HCT116 (cell line): ENCODE measurements around the gene SEMA4A. TPM values are rescaled to one million over a fixed set of nuclear protein-coding genes. Genes with fewer than 3 reads are reported as not detected.

Experiments
- ATAC-seq: fragments of 200-7000 bp; cut with Tn5 transposase; 2 replicates; pipeline ENCODE4 v1.9.1; 2020; ENCODE audit warnings: mild to moderate bottlenecking, moderate library complexity
- BruUV-seq: library from RNA; stranded (reverse); fragments of 400-500 nt; replicated peaks from 2 replicates; lab custom pipeline; 2021; lab: Mats Ljungman, UMichigan
- CTCF ChIA-PET: fragments of 300-600 bp; sonication (Branson Sonifier 250); formaldehyde crosslinking; loops from one replicate; lab custom pipeline; 2021; ENCODE audit warnings: antibody characterized with exemption; lab: Charles Lee
- POLR2A ChIA-PET: fragments of 300-600, 350-600 bp; sonication (Branson Sonifier 250); formaldehyde crosslinking; loops from one replicate; lab custom pipeline; 2021; ENCODE audit warnings: antibody characterized with exemption; lab: Charles Lee
- RAD21 ChIA-PET, 2 experiments: fragments of 300-600 bp; sonication (Branson Sonifier 250); formaldehyde crosslinking; loops; one replicate each; lab custom pipeline; 2023; ENCODE audit warnings: low total read pairs in 2 of 2; ENCODE audit not compliant: uncharacterized antibody in 2 of 2, unreplicated experiment in 2 of 2, low non-redundant PET in 1 of 2; lab: Charles Lee
- DNase-seq: peaks from one replicate; pipeline ENCODE4 v3.0.0-alpha.2; 2010; ENCODE audit warnings: low read depth, low spot score
- H2AFZ ChIP-seq: fragments of 200-600 bp; shearing (Covaris generic), sonication (generic); 2 replicates; pipeline ENCODE4 v1.6.1; 2017; ENCODE audit warnings: low read depth, mixed run types, mixed read lengths, antibody characterized with exemption, low read length; ENCODE audit not compliant: poor library complexity, severe bottlenecking
- H3K27ac ChIP-seq: 2 replicates; pipeline ENCODE4 v1.5.1; 2012; ENCODE audit warnings: low read depth, low read length
- H3K27me3 ChIP-seq: fragments of 200-600 bp; sonication (generic); 2 replicates; pipeline ENCODE4 v1.6.1; 2016; ENCODE audit warnings: mixed run types, low read length, mixed read lengths; ENCODE audit not compliant: insufficient read depth
- H3K36me3 ChIP-seq, 2 experiments: fragments of 200-500 bp in 1 of 2; fragments of 200-600 bp in 1 of 2; sonication (Bioruptor generic) in 1 of 2; sonication (generic) in 1 of 2; 2 replicates each; pipeline versions ENCODE4 v1.5.1 to v1.6.1; 2014 to 2016; ENCODE audit warnings: low read length in 2 of 2, inconsistent platforms in 1 of 2, mixed read lengths in 1 of 2, mixed run types in 1 of 2; ENCODE audit not compliant: insufficient read depth in 2 of 2, control insufficient read depth in 1 of 2
- H3K4me1 ChIP-seq, 2 experiments: fragments of 200-600 bp in 1 of 2; sonication (generic) in 1 of 2; 2 replicates each; pipeline versions ENCODE4 v1.5.1 to v1.6.1; 2012 to 2017; ENCODE audit warnings: low read length in 2 of 2, inconsistent platforms in 1 of 2, mild to moderate bottlenecking in 1 of 2, mixed read lengths in 1 of 2, mixed run types in 1 of 2, moderate library complexity in 1 of 2; ENCODE audit not compliant: insufficient read depth in 2 of 2, control insufficient read depth in 1 of 2
- H3K4me2 ChIP-seq: fragments of 200-600 bp; sonication (generic); 2 replicates; pipeline ENCODE4 v1.6.1; 2017; ENCODE audit warnings: mixed run types, low read length, mixed read lengths
- H3K4me3 ChIP-seq, 2 experiments: fragments of 200-600 bp in 1 of 2; sonication (generic) in 1 of 2; replicated peaks in 1 of 2; 2 replicates each; pipeline ENCODE4 v1.5.1; 2011 to 2016; ENCODE audit warnings: low read length in 2 of 2, control low read depth in 1 of 2, low read depth in 1 of 2, mild to moderate bottlenecking in 1 of 2, mixed read lengths in 1 of 2, mixed run types in 1 of 2
- H3K79me2 ChIP-seq: fragments of 200-600 bp; sonication (generic); 2 replicates; pipeline ENCODE4 v1.6.1; 2017; ENCODE audit warnings: mild to moderate bottlenecking, mixed run types, low read length, moderate library complexity, mixed read lengths; ENCODE audit not compliant: insufficient read depth
- H3K9ac ChIP-seq: fragments of 200-600 bp; sonication (generic); 2 replicates; pipeline ENCODE4 v1.6.1; 2016; ENCODE audit warnings: low read length, mixed read lengths
- H3K9me2 ChIP-seq: fragments of 200-600 bp; sonication (generic), shearing (Covaris generic); 2 replicates; pipeline ENCODE4 v1.6.1; 2017; ENCODE audit warnings: mixed run types, mild to moderate bottlenecking, moderate library complexity; ENCODE audit not compliant: insufficient read depth
- H3K9me3 ChIP-seq, 2 experiments: fragments of 200-500 bp in 1 of 2; fragments of 200-600 bp in 1 of 2; sonication (Bioruptor generic) in 1 of 2; sonication (generic) in 1 of 2; 2 replicates each; pipeline ENCODE4 v1.6.1; 2014 to 2017; ENCODE audit warnings: low read length in 2 of 2, mixed read lengths in 2 of 2, inconsistent platforms in 1 of 2, low read depth in 1 of 2, mild to moderate bottlenecking in 1 of 2, mixed run types in 1 of 2, moderate library complexity in 1 of 2; ENCODE audit not compliant: control insufficient read depth in 1 of 2, insufficient read depth in 1 of 2
- H4K20me1 ChIP-seq: fragments of 200-600 bp; sonication (generic), shearing (Covaris generic); 2 replicates; pipeline ENCODE4 v1.6.1; 2017; ENCODE audit warnings: mixed run types, mild to moderate bottlenecking, moderate library complexity; ENCODE audit not compliant: insufficient read depth
- CEBPB ChIP-seq: IDR thresholded peaks from 2 replicates; pipeline ENCODE4 v1.6.1; 2012; ENCODE audit warnings: low read depth
- CTCF ChIP-seq, 3 experiments: fragments of 200-600 bp in 1 of 3; sonication (generic) in 1 of 3; IDR thresholded peaks in 2 of 3; conservative IDR thresholded peaks in 1 of 3; 2 replicates each; pipeline ENCODE4 v1.5.1; 2012 to 2017; ENCODE audit warnings: low read depth in 2 of 3, low read length in 2 of 3, antibody characterized with exemption in 1 of 3, borderline replicate concordance in 1 of 3, control low read depth in 1 of 3, mild to moderate bottlenecking in 1 of 3, mixed read lengths in 1 of 3, mixed run types in 1 of 3, moderate library complexity in 1 of 3; ENCODE audit not compliant: insufficient read depth in 1 of 3
- FOSL1 ChIP-seq: IDR thresholded peaks from 2 replicates; pipeline ENCODE4 v1.6.1; 2012; ENCODE audit warnings: low read depth
- POLR2A ChIP-seq: IDR thresholded peaks from 2 replicates; pipeline ENCODE4 v1.7.0; 2011; ENCODE audit warnings: borderline replicate concordance; ENCODE audit not compliant: insufficient read depth, insufficient read length; ENCODE audit errors: extremely low read depth
- POLR2AphosphoS5 ChIP-seq: IDR thresholded peaks from 2 replicates; pipeline ENCODE4 v1.6.1; 2011; ENCODE audit warnings: mild to moderate bottlenecking, low read depth, low read length, moderate library complexity
- SP1 ChIP-seq: IDR thresholded peaks from 2 replicates; pipeline ENCODE4 v1.6.1; 2012; ENCODE audit warnings: low read depth
- TCF7L2 ChIP-seq: IDR thresholded peaks from 2 replicates; pipeline ENCODE4 v1.7.0; 2011; ENCODE audit warnings: borderline replicate concordance, inconsistent platforms; ENCODE audit not compliant: insufficient read depth, insufficient read length; ENCODE audit errors: extremely low read depth
- YY1 ChIP-seq: IDR thresholded peaks from 2 replicates; pipeline ENCODE4 v1.6.1; 2011; ENCODE audit warnings: low read length, low read depth, moderate library complexity, mild to moderate bottlenecking; ENCODE audit not compliant: insufficient replicate concordance; ENCODE audit errors: extremely low read depth
- intact Hi-C: fragments of 100-400 bp; cut with micrococcal nuclease; formaldehyde crosslinking; loops from 2 replicates; pipeline ENCODE4 v1.10.0; 2022
- total RNA-seq: library from RNA; stranded (reverse); gene quantifications from one replicate; pipeline ENCODE4 v1.2.1, GENCODE V29; 2021; ENCODE audit not compliant: unreplicated experiment

The SEMA4A gene
- total RNA-seq, 1 experiment from 2014 or later, result 0.39 TPM

- H3K4me2 ChIP-seq, result peak overlapping the region; percentile 90
- peaks cover 78 to 100% of the 10 kb centered on the region in 2 experiments for H3K4me1 ChIP-seq
- ATAC-seq (peak; percentile 39), DNase-seq (peak; percentile 91)
- peaks cover 0 to 14% of the 10 kb centered on the region in 2 experiments; a peak in 1 of 4 replicates for H3K36me3 ChIP-seq
- POLR2A ChIA-PET, result interaction anchor here (1.0 to 6.1 kb wide), 5 partner anchors 10 to 140 kb away, joined by 3 to 56 read pairs (median 14); partner anchors contain the start of gene LMNA
- intact Hi-C loops, result no loop called here
- H4K20me1 ChIP-seq, result peaks cover 4% of the 10 kb centered on the region; the same call in 1 of the 2 replicates
- H3K9me3 ChIP-seq, result no peaks in the 10 kb centered on the region
- peak overlapping the region; percentile 75 for H3K9ac ChIP-seq
- H3K9me2 ChIP-seq, result no peaks in the 10 kb centered on the region
- peak overlapping the region; percentile 19 to 52 for H3K4me3 ChIP-seq
- RAD21 ChIA-PET, result interaction anchor here in 1 of 2 experiments (1.7 kb wide), 1 partner anchor 23 kb away, joined by 4 read pairs; no protein-coding TSS in a partner anchor
- no peaks in the 10 kb centered on the region for H3K27me3 ChIP-seq
- H2AFZ ChIP-seq, result no peak overlapping the region
- H3K79me2 ChIP-seq, result peaks cover 99% of the 10 kb centered on the region
- H3K27ac ChIP-seq, result peak overlapping the region; percentile 95
- no TSS peak for BruUV-seq
- CTCF ChIA-PET, result interaction anchor here (1.0 to 2.9 kb wide), 9 partner anchors 10 to 33 kb away, joined by 3 to 19 read pairs (median 5); no protein-coding TSS in a partner anchor
- TF ChIP-seq FOSL1 (no peak), YY1 (peak; percentile 50), POLR2AphosphoS5 (peak; percentile 69), POLR2A (no peak), TCF7L2 (peak; percentile 45), SP1 (no peak), CEBPB (no peak), CTCF (IDR thresholded peaks at IDR 0.05 in 2 of 3, conservative IDR thresholded peaks at IDR 0.05 in 1 of 3; ENCODE audit: borderline replicate concordance in 1 of 3, insufficient read depth in 1 of 3, low read depth in 2 of 3, low read length in 2 of 3) (peak in 1 of 3 experiments; percentile 44; a peak in 3 of 6 replicates)
- TF ChIP-seq, all 23 proteins: peak for 4
Measured at GRCh38 chr1:156123356-156124196, 29.8 kb upstream of the SEMA4A start.
